NCI-H146 (cell line): ENCODE measurements around the gene ZNF384.

Experiments
- DNase-seq: peaks from one replicate; lab custom pipeline; 2025; lab: John Stamatoyannopoulos, UW

ZNF384 gene

DNA sequence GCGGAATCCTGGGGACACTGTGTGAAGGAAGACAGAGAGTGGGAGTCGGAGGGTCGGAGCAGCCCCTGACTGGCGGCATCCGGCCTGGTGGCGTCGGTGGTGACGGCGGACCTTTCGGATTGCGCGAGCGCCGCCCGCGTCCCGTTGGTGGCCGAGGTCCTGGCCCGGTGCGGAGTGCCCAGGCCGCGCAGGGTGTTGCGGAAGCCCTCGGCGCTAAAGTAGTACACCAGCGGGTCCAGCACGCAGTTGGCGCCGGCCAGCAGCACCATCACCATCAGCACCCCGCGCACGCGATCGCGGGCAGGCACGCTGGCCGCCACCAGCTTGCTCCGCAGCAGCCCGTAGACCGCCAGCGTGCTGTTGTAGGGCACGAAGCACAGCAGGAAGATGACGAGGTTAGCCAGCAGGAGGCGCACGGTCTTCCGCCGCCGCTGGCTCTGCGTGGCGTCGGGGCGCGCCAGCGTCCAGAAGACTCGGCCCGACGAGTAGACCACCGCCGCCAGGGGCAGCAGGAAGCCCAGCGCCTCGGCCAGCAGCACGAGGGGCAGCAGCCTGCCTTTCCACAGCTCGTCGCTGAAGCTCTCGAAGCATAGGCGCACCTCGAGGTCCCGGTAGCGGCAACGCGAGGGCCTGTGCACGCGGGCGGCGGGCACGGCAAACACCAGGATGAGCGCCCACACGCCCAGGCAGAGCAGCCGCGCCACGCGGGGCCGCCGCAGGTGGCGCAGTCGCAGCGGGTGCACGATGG is 68.9 kb downstream of the ZNF384 start:
- DNase-seq: no peak

- no peak for DNase-seq
Observed at GRCh38 chr12:6618483-6619225, 70.5 kb downstream of the ZNF384 start.
